Neural cell (in vitro differentiated cells): ENCODE measurements around the gene CD83. TPM values are rescaled to one million over a fixed set of nuclear protein-coding genes. Genes with fewer than 3 reads are reported as not detected.

Experiments used
- H2AFZ ChIP-seq: fragments of 200-600, 300-800 bp; sonication (generic), shearing (Covaris generic); 2 replicates; pipeline ENCODE4 v1.6.0; 2014; ENCODE audit warnings: low read depth, mild to moderate bottlenecking, antibody characterized with exemption, low read length, moderate library complexity
- H3F3A ChIP-seq: fragments of 200-600 bp; shearing (Covaris generic); 2 replicates; pipeline ENCODE4 v1.6.1; 2016; ENCODE audit warnings: mild to moderate bottlenecking, moderate library complexity, mixed read lengths, antibody characterized with exemption, low read length; ENCODE audit not compliant: insufficient read depth, poor library complexity, severe bottlenecking
- H3K27ac ChIP-seq: fragments of 200-600, 300-800 bp; sonication (generic), shearing (Covaris generic); 2 replicates; pipeline ENCODE4 v1.5.1; 2014; ENCODE audit warnings: mild to moderate bottlenecking, low read length, moderate library complexity
- H3K27me3 ChIP-seq: fragments of 300-800, 200-600 bp; sonication (generic), shearing (Covaris generic); 2 replicates; pipeline ENCODE4 v1.6.0; 2014; ENCODE audit warnings: mild to moderate bottlenecking, low read depth, low read length, moderate library complexity; ENCODE audit not compliant: insufficient read depth
- H3K36me3 ChIP-seq: fragments of 300-800, 200-600 bp; sonication (generic), shearing (Covaris generic); 2 replicates; pipeline ENCODE4 v1.5.1; 2014; ENCODE audit warnings: mild to moderate bottlenecking, antibody characterized with exemption, low read length, moderate library complexity; ENCODE audit not compliant: insufficient read depth
- H3K4me2 ChIP-seq: fragments of 300-800, 200-600 bp; sonication (generic), shearing (Covaris generic); 2 replicates; pipeline ENCODE4 v1.6.0; 2014; ENCODE audit warnings: mild to moderate bottlenecking, low read length
- H3K4me3 ChIP-seq: fragments of 300-800, 200-600 bp; sonication (generic), shearing (Covaris generic); 2 replicates; pipeline ENCODE4 v1.5.1; 2014; ENCODE audit warnings: mild to moderate bottlenecking, low read length, moderate library complexity
- H3K79me2 ChIP-seq: fragments of 200-600 bp; shearing (Covaris generic); replicated peaks from 2 replicates; pipeline ENCODE4 v1.6.0; 2014; ENCODE audit warnings: mild to moderate bottlenecking, low read length, moderate library complexity; ENCODE audit not compliant: insufficient read depth
- H3K9ac ChIP-seq: fragments of 300-800, 200-600 bp; sonication (generic), shearing (Covaris generic); 2 replicates; pipeline ENCODE4 v1.6.1; 2016; ENCODE audit warnings: mild to moderate bottlenecking, low read length, mixed read lengths
- H3K9me2 ChIP-seq: fragments of 200-600 bp; shearing (Covaris generic); 2 replicates; pipeline ENCODE4 v1.6.1; 2016; ENCODE audit warnings: mild to moderate bottlenecking, low read length, mixed read lengths; ENCODE audit not compliant: insufficient read depth
- H3K9me3 ChIP-seq: fragments of 200-600, 300-800 bp; sonication (generic), shearing (Covaris generic); 2 replicates; pipeline ENCODE4 v1.6.1; 2016; ENCODE audit warnings: mild to moderate bottlenecking, mixed run types, low read length, moderate library complexity, mixed read lengths
- H4K20me1 ChIP-seq: fragments of 200-600 bp; shearing (Covaris generic); 2 replicates; pipeline ENCODE4 v1.6.1; 2016; ENCODE audit warnings: mild to moderate bottlenecking, mixed run types; ENCODE audit not compliant: insufficient read depth
- CTCF ChIP-seq: fragments of 450-650 bp; IDR thresholded peaks from 2 replicates; pipeline ENCODE4 v1.5.1; 2014; ENCODE audit warnings: antibody characterized with exemption, mild to moderate bottlenecking, moderate library complexity; ENCODE audit not compliant: poor library complexity, severe bottlenecking
- EP300 ChIP-seq: fragments of 450-650 bp; conservative IDR thresholded peaks from 2 replicates; pipeline ENCODE4 v1.6.1; 2014; ENCODE audit warnings: antibody characterized with exemption, mild to moderate bottlenecking, moderate library complexity; ENCODE audit not compliant: poor library complexity, severe bottlenecking
- EZH2 ChIP-seq: fragments of 200-600, 300-800 bp; shearing (Covaris generic), sonication (generic); IDR thresholded peaks from 2 replicates; pipeline ENCODE4 v1.6.1; 2014; ENCODE audit warnings: antibody characterized with exemption, low read length, borderline replicate concordance, mild to moderate bottlenecking; ENCODE audit not compliant: insufficient read depth, poor library complexity, severe bottlenecking
- MXI1 ChIP-seq: fragments of 450-650 bp; conservative IDR thresholded peaks from 2 replicates; pipeline ENCODE4 v1.6.1; 2014; ENCODE audit warnings: antibody characterized with exemption, mild to moderate bottlenecking; ENCODE audit not compliant: poor library complexity, severe bottlenecking
- POLR2AphosphoS5 ChIP-seq: IDR thresholded peaks from 2 replicates; pipeline ENCODE4 v1.6.1; 2012
- RAD21 ChIP-seq: fragments of 450-650 bp; conservative IDR thresholded peaks from 2 replicates; pipeline ENCODE4 v1.6.1; 2014; ENCODE audit warnings: antibody characterized with exemption, mild to moderate bottlenecking, moderate library complexity
- REST ChIP-seq: IDR thresholded peaks from 2 replicates; pipeline ENCODE4 v1.6.1; 2012; ENCODE audit warnings: borderline replicate concordance
- SMC3 ChIP-seq: fragments of 450-650 bp; conservative IDR thresholded peaks from 2 replicates; pipeline ENCODE4 v1.6.1; 2014; ENCODE audit warnings: antibody characterized with exemption, mild to moderate bottlenecking, moderate library complexity; ENCODE audit not compliant: poor library complexity
- TAF1 ChIP-seq: IDR thresholded peaks from 2 replicates; pipeline ENCODE4 v1.6.1; 2012; ENCODE audit warnings: low read depth
- polyA plus RNA-seq: library from polyadenylated mRNA; depleted of rRNA; stranded (reverse); fragments of >200 nt; gene quantifications from 2 replicates; pipeline ENCODE4 v1.2.3, GENCODE V29; 2014

Gene CD83
- polyA plus RNA-seq, 1 donor from 2014 or later: 17.0 TPM

- Histone ChIP-seq H3K79me2 (no peaks in the 10 kb centered on the region), H3K4me2 (no peak overlapping the region), H4K20me1 (no peaks in the 10 kb centered on the region), H3K9ac (no peak overlapping the region), H3K9me3 (no peaks in the 10 kb centered on the region), H3K4me3 (no peak overlapping the region), H3K36me3 (no peaks in the 10 kb centered on the region), H3K27ac (no peak overlapping the region), H3K9me2 (no peaks in the 10 kb centered on the region), H3K27me3 (no peaks in the 10 kb centered on the region), H2AFZ (no peak overlapping the region), H3F3A (no peaks in the 10 kb centered on the region)
- TF ChIP-seq CTCF (no peak), EP300 (no peak), SMC3 (no peak), REST (no peak), RAD21 (no peak), MXI1 (no peak), EZH2 (no peak), POLR2AphosphoS5 (no peak), TAF1 (no peak)
Measured at GRCh38 chr6:14177413-14178082, 60.0 kb downstream of the CD83 start.

- no peak overlapping the region for H2AFZ ChIP-seq
- H3K9me3 ChIP-seq: no peaks in the 10 kb centered on the region
- H3K4me3 ChIP-seq: no peak overlapping the region
- H3K9me2 ChIP-seq: no peaks in the 10 kb centered on the region
- TF ChIP-seq EZH2 (no peak), MXI1 (no peak), POLR2AphosphoS5 (no peak), RAD21 (no peak), CTCF (no peak), EP300 (no peak), TAF1 (no peak), SMC3 (no peak), REST (no peak)
- no peaks in the 10 kb centered on the region for H3K36me3 ChIP-seq
- H3K27me3 ChIP-seq: no peaks in the 10 kb centered on the region
- H4K20me1 ChIP-seq: no peaks in the 10 kb centered on the region
- no peaks in the 10 kb centered on the region for H3F3A ChIP-seq
- H3K79me2 ChIP-seq: no peaks in the 10 kb centered on the region
- no peak overlapping the region for H3K27ac ChIP-seq
- no peak overlapping the region for H3K9ac ChIP-seq
- no peak overlapping the region for H3K4me2 ChIP-seq
Measured at GRCh38 chr6:14178083-14178445, 60.5 kb downstream of the CD83 start.
